Measurements from ENCODE around the gene COL1A1. TPM values are rescaled to one million over a fixed set of nuclear protein-coding genes. Genes with fewer than 3 reads are reported as not detected.

COL1A1 gene
- total RNA-seq, 2 donors from 2014 or later = 11.2 to 62.3 TPM

- DNase-seq = no peak
- Histone ChIP-seq H3K4me3 (peak overlapping the region; percentile 39 to 67), H3K27me3 (no peaks in the 10 kb centered on the region), H3K4me1 (peaks cover 60% of the 10 kb centered on the region), H3K27ac (peak overlapping the region; percentile 73 to 86 (median 82)), H3K9me3 (no peaks in the 10 kb centered on the region), H3K36me3 (replicated peaks in 1 of 2; ENCODE audit: insufficient read depth in 1 of 2, low read depth in 2 of 2) (peaks cover 0 to 3% of the 10 kb centered on the region in 2 donors)
- no peak for TF ChIP-seq POLR2A (IDR thresholded peaks at IDR 0.05)
- no peak for ATAC-seq
- 1% methylated on average over 30 of the region's 30 CpGs; no CpG with 5 or more reads in 1 of the 2 donors for whole genome bisulfite sequencing, 2 donors
- intact Hi-C loops (cut with DNase I) = no loop called here
These were observed 52.4 kb downstream of the COL1A1 start for GRCh38 chr17:50149091-50149416.

- TF ChIP-seq POLR2A (IDR thresholded peaks at IDR 0.05) (peak in 1 of 3 donors; percentile 8), CTCF (IDR thresholded peaks at IDR 0.05) (peak in 4 of 7 experiments; percentile 14 to 46 (median 28))
- no peaks in the 10 kb centered on the region for H3K9me3 ChIP-seq
- peak overlapping the region; percentile 39 to 67 for H3K4me3 ChIP-seq
- H3K27ac ChIP-seq = peak overlapping the region; percentile 73 to 86 (median 82)
- peaks cover 0 to 3% of the 10 kb centered on the region in 2 donors for H3K36me3 ChIP-seq (replicated peaks in 1 of 2; ENCODE audit: insufficient read depth in 1 of 2, low read depth in 2 of 2)
- intact Hi-C loops (cut with DNase I) = no loop called here
- ATAC-seq (peak; percentile 17), DNase-seq (peak; percentile 68 to 82 (median 72))
- no peaks in the 10 kb centered on the region for H3K27me3 ChIP-seq
- peaks cover 54% of the 10 kb centered on the region for H3K4me1 ChIP-seq
- WGBS, 2 donors = 0 to 5% methylated on average over 12 to 23 of the region's 25 CpGs
These were observed 53.0 kb downstream of the COL1A1 start for GRCh38 chr17:50148226-50149090.

GRCh38 chr17:50147841-50148225, 53.6 kb downstream of the COL1A1 start:
- 4 to 9% methylated on average over 5 of the region's 5 CpGs for WGBS, 2 donors
- H3K9me3 ChIP-seq = no peaks in the 10 kb centered on the region
- TF ChIP-seq CTCF (IDR thresholded peaks at IDR 0.05) (no peak), POLR2A (IDR thresholded peaks at IDR 0.05) (no peak)
- H3K4me3 ChIP-seq = no peak overlapping the region
- DNase-seq = peak in 3 of 4 donors; percentile 46 to 57 (median 51)
- ATAC-seq = peak; percentile 13
- H3K36me3 ChIP-seq (replicated peaks in 1 of 2; ENCODE audit: insufficient read depth in 1 of 2, low read depth in 2 of 2) = peaks cover 0 to 6% of the 10 kb centered on the region in 2 donors
- no peaks in the 10 kb centered on the region for H3K27me3 ChIP-seq
- intact Hi-C loops (cut with DNase I) = no loop called here
- H3K4me1 ChIP-seq = peaks cover 53% of the 10 kb centered on the region
- H3K27ac ChIP-seq = peak overlapping the region; percentile 73 to 86 (median 82)

- Histone ChIP-seq H3K4me3 (no peak overlapping the region), H3K4me1 (peaks cover 46% of the 10 kb centered on the region), H3K36me3 (replicated peaks in 1 of 2; ENCODE audit: insufficient read depth in 1 of 2, low read depth in 2 of 2) (peaks cover 0 to 7% of the 10 kb centered on the region in 2 donors), H3K27ac (peak overlapping the region in 3 of 4 donors; percentile 33 to 86 (median 79)), H3K27me3 (no peaks in the 10 kb centered on the region), H3K9me3 (no peaks in the 10 kb centered on the region)
- TF ChIP-seq CTCF (IDR thresholded peaks at IDR 0.05) (no peak), POLR2A (IDR thresholded peaks at IDR 0.05) (no peak)
- ATAC-seq = no peak
- no peak for DNase-seq
- intact Hi-C loops (cut with DNase I) = no loop called here
- WGBS, 2 donors = 34 to 43% methylated on average over 13 to 15 of the region's 15 CpGs
These were observed 54.3 kb downstream of the COL1A1 start for GRCh38 chr17:50146927-50147665.

All from body of pancreas (tissue), 4 donors.